Fibroblast of skin of right quadriceps (primary cell): Measurements from ENCODE around the gene S100A3.
"Not testable (repeated sequence)": the region's sequence is repeated elsewhere in the genome, so short reads cannot be mapped to it uniquely, and the experiment has no call there.

Experiments used
- DNase-seq: peaks from one replicate; pipeline ENCODE4 v3.0.0-alpha.2; 2013

S100A3 gene

GRCh38 chr1:153568367-153569099 lies 19.5 kb upstream of the S100A3 start:
- peak; percentile 86 for DNase-seq

DNA sequence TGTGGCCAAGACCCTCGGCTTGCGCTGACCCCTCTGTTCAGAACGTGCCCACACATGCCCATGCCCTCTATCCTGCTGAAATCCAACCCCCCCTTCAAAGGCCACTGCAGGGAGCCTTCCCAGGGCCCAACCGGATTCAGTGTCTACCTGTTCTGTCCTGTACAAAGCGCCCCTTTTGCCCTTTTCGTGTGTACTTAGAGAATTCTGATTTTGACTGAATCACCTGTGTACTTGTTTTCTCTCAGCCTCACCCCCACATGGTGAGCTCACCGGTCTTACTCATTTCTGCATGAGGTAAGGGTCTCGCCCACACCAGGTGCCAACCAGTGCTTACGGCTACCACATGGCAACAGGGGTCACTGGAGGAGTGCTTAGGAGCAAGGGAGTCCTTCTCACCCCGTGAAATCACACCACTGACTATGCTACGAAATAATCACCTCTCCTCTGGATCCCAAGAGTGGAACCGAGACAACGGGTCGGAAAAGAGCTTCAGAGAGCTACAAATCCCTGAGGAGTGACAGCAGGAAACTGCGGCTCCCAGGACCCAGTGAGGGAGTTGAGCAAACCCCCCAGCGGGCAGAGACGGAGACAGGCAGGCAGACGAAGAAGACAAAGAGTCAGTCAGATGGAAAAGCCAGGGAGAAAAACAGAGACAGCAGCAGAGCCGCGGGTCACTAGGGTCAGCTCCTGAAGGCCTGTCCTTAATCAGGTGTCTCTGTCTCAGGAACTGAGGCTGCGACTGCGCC lies 18.7 kb upstream of the S100A3 start:
- peak; percentile 24 for DNase-seq

DNA sequence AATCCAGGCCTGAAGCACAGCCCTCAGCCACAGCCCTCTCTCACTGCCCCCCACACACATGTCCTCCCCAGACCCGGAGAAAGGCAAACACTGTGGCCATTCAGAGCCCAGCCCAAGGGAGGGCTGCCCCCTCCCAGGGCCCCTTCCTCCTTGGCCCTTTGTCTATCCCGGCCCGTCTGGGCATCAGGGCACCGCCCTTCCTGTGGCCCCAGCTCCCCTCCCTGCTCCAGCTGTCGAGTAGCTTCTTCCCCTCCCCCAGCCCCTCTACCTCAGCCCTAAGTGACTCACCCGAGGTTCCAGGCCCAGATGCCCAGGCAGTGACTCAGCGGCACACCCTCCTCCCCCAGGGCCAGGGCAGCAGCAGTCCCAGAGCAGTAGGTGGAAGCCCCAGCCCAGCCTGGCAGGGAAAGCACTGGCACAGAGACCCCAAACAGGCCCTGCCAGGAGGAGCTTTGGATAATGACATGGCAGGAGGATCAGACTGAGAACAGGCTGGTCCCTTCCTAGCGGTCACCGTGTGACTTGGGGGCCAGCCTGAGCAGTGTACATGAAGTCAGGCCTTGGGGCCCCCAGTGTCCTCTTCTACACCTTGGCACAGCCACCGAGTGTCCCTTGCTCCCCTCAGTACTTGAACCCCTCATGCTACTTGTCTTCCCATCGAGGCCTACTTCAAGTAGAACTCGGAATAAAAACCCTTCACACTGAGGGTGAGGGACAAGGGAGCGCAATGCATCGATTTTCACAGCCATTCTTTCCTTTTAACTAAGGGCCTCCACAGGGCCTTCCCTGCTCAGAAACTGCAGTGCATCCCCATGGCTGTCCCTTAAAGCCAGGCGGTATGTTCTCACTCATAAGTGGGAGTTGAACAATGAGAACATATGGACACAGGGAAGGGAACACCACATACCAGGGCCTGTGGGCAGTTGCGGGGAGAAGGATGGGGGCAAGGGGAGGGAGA lies 17.6 kb upstream of the S100A3 start:
- DNase-seq = peak; percentile 99

GRCh38 chr1:153565529-153566374 lies 16.7 kb upstream of the S100A3 start, which contains the start of gene S100A2:
Gene S100A2 (minus strand): TSS chr1:153565844. CDS start chr1:153563877, 1,967 bp downstream.
- peak; percentile 91 for DNase-seq

- DNase-seq = no peak
Observed at GRCh38 chr1:153563991-153564390, 14.9 kb upstream of the S100A3 start.

GRCh38 chr1:153563483-153563901 lies 14.4 kb upstream of the S100A3 start:
- DNase-seq = no peak

DNA sequence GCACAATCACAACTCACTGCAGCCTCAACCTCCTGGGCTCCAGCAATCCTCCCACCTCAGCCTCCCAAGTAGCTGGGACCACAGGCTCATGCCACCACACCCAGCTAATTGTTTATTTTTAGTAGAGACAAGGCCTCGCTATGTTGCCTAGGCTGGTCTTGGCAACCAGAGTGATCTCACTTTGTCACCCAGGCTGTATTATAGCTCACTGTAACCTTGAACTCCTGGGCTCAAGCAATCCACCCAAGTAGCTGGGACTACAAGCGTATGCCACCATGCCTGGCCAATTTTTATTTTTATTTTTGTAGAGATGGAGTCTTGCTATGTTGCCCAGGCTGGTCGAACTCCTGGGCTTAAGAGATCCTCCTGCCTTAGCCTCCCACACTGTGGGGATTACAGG lies 13.0 kb upstream of the S100A3 start:
- not testable (repeated sequence) for DNase-seq

DNA sequence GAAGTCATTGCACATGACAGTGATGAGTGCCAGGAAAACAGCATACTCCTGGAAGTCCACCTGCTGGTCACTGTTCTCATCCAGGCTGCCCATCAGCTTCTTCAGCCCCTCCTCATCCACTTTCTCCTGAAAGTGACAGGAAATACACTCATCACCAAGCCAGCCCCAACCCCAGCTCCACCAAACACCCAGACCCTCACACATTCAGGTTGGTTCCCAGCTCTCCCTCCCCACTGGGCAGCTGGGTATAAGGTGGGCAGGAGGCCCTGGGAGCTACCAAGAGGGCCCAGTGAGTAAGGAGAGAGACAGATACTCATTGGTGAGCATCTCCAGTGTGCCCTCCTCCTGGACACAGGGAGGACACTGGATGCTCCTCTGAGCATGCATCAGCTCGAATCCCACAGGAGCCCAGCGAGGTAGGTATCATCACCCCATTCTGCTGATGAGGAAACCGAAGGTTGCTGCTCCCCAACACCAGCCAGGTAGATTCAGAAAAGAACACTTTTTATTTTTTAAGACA lies 12.5 kb upstream of the S100A3 start:
- DNase-seq = no peak

DNA sequence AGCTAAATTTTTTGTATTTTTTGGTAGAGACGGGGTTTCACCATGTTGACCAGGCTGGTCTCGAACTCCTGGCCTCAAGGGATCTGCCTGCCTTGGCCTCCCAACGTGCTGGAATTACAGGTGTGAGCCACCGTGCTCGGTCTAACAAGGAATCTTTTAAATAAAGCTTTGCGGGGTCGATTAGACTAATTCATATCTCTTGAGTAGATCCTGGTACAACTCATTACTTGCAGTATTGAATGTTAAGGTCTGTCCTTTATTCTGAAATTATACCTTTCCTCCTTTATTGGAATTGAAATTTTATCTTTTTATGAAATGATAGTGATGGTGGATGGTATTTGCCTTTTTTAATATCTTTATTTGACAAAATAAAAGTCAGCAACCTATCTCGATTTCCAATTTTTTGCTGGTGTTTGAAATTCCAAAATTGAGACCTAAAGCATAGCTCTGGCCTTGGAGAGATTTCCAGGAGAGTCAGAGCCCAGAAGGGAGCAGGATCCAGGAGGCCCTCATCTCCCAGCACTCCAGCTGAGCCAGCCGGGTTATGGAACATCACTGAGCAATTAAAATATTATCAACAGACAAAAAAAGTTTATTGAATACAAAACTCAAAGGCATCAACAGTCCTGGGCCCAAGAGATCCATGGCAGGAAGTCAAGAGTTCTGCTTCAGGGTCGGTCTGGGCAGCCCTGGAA lies 11.9 kb upstream of the S100A3 start:
- no peak for DNase-seq

- no peak for DNase-seq
Observed at GRCh38 chr1:153560241-153560640, 11.2 kb upstream of the S100A3 start.

DNA sequence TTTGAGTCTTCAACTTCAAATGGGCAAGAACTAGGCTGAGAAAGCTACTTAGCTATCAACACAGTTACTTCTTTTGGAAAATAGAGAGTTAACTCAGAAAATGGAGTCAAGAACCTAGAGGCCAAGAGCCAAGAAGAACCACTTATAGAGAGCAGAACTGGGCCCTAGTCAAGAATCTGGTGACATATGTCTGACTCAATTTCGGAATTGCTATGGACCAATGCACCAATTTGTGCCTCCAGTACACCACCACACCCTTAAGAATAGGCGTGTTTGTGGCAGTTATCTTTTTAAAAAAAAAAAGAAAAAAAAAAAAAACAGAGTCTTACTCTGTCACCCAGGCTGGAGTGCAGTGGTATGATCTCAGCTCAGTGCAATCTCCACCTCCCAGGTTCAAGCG lies 8.8 kb upstream of the S100A3 start:
- DNase-seq = no peak

DNA sequence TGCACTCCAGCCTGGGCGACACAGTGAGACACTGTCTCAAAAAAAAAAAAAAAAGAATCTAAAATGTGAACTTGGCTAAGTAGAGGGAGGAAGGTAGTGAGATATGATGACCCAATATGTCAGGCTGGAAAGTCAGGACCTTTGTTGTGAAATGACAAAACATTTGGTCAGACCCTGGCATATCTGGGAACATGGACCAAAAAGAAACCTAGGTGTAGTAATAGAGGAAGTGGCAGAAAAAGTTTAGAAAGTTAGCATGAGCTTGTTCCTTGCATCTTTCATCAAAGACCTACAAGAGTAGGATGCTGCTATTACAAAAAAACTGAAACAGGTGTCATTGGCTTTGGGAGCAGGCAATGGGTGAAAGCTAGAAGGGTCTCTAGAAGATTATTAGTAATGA lies 7.3 kb upstream of the S100A3 start:
- no peak for DNase-seq

DNA sequence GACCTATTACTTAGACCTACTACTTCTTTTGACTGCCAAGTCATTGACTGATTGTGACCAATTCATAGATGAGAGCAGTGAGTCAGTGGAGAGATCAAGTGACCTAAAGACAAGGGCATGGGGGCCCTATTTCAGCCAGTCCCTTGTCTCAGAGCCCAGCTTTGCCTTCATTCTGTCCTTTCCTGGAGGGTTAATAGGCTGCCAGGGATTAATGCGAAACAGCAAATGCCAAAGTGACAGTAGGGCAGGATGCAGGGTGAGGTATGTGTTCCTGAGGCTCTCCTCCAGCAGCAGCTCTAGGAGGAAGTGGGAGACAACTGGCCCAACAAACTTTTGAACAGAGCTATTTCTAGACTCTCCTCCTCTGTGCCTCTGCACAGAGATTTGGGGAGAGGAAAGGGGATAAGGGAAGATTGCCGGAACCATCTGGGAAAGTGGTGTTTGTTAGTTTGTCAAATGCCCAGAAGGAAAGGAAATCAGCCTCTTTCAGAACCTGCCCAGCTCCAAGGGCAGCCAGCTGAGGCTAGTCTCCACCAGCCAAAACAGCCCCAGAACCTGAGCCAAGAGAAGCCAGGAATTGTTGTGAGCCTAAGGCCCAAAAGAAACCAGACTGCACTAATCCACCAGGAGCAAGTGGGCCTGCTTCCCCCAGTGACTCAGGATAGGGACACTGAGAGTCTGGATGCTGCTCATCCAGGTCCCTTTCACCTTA lies 4.9 kb upstream of the S100A3 start:
- DNase-seq = no peak

GRCh38 chr1:153553096-153553495 lies 4.0 kb upstream of the S100A3 start:
- DNase-seq = no peak

GRCh38 chr1:153552335-153552734 lies 3.3 kb upstream of the S100A3 start:
- no peak for DNase-seq

GRCh38 chr1:153550827-153551500 lies 1.9 kb upstream of the S100A3 start:
- no peak for DNase-seq

GRCh38 chr1:153550398-153550758 lies 1.3 kb upstream of the S100A3 start:
- no peak for DNase-seq

- no peak for DNase-seq
Observed at GRCh38 chr1:153549741-153550397, 811 bp upstream of the S100A3 start.
